Spleen (tissue), 11 donors: ENCODE measurements around the gene FXYD6. TPM values are rescaled to one million over a fixed set of nuclear protein-coding genes. Genes with fewer than 3 reads are reported as not detected.

Experiments used
- DNase-seq: peaks from one replicate; pipeline ENCODE4 v3.0.0-alpha.2; 2020
- H3K27ac ChIP-seq, 8 donors: fragments of 200-600 bp; sonication (generic) in 7 of 8; 1 replicate in 4 of 8; 2 replicates in 4 of 8; pipeline versions ENCODE4 v1.5.0 to v1.8.0; 2016 to 2021; ENCODE audit warnings: inconsistent platforms in 4 of 8, mild to moderate bottlenecking in 4 of 8, moderate library complexity in 1 of 8
- H3K27me3 ChIP-seq, 7 donors: fragments of 200-600 bp; sonication (generic) in 6 of 7; replicated peaks in 1 of 7; 1 replicate in 4 of 7; 2 replicates in 3 of 7; pipeline versions ENCODE4 v1.5.0 to v1.8.0; 2016 to 2021; ENCODE audit warnings: inconsistent platforms in 3 of 7, mild to moderate bottlenecking in 1 of 7
- H3K36me3 ChIP-seq, 6 donors: fragments of 200-600 bp; sonication (generic) in 5 of 6; 1 replicate in 4 of 6; 2 replicates in 2 of 6; pipeline versions ENCODE4 v1.5.0 to v1.8.0; 2016 to 2021; ENCODE audit warnings: inconsistent platforms in 2 of 6
- H3K4me1 ChIP-seq, 6 donors: fragments of 200-600 bp; sonication (generic) in 5 of 6; 1 replicate in 3 of 6; 2 replicates in 3 of 6; pipeline versions ENCODE4 v1.5.0 to v1.8.0; 2016 to 2021; ENCODE audit warnings: inconsistent platforms in 3 of 6
- H3K4me3 ChIP-seq, 8 donors: fragments of 200-600 bp; sonication (generic) in 7 of 8; 1 replicate in 4 of 8; 2 replicates in 4 of 8; pipeline versions ENCODE4 v1.5.0 to v1.8.0; 2016 to 2021; ENCODE audit warnings: inconsistent platforms in 4 of 8, mild to moderate bottlenecking in 4 of 8, moderate library complexity in 2 of 8
- H3K9me3 ChIP-seq, 8 donors: fragments of 200-600 bp; sonication (generic) in 7 of 8; 1 replicate in 4 of 8; 2 replicates in 4 of 8; pipeline versions ENCODE4 v1.5.0 to v1.8.0; 2016 to 2021; ENCODE audit warnings: inconsistent platforms in 4 of 8
- POLR2A ChIP-seq, 3 donors: fragments of 450-650 bp; IDR thresholded peaks; one replicate each; pipeline ENCODE4 v1.5.1; 2017; ENCODE audit warnings: antibody characterized with exemption in 3 of 3, mild to moderate bottlenecking in 1 of 3
- POLR2AphosphoS5 ChIP-seq, 3 donors: sonication (generic); formaldehyde crosslinking; IDR thresholded peaks; one replicate each; pipeline ENCODE4 v1.5.1; 2017; ENCODE audit warnings: antibody characterized with exemption in 3 of 3
- WGBS, 5 donors: extraction: QIAGEN DNeasy Blood & Tissue Kit in 3 of 5; methylation state at CpG; one replicate each; pipeline versions ENCODE4 v1.1.5 to v1.1.7; 2013 to 2018; 5-methylcytosine and 5-hydroxymethylcytosine counted together
- intact Hi-C: fragments of 100-400 bp; cut with DNase I; formaldehyde crosslinking; loops from one replicate; pipeline ENCODE4 v1.15.0; 2023; ENCODE audit warnings: low total_unique reads
- polyA plus RNA-seq, 3 donors: library from polyadenylated mRNA; stranded (reverse); fragments of 200-250 nt; gene quantifications; one replicate each; pipeline ENCODE4 v1.2.1, GENCODE V29; 2013
- total RNA-seq, 7 donors: library from RNA; depleted of rRNA in 3 of 7; stranded (reverse); fragments of >200 nt in 3 of 7; fragmentation: NEBNext Ultra II Directional in 4 of 7; extraction: Animal tissue kit (Norgen Biotek cat#: 25700) in 4 of 7; gene quantifications; one replicate each; pipeline versions ENCODE4 v1.1.0 to v1.2.1, GENCODE V29; 2016 to 2021
- TF ChIP-seq, protein P1 (sequence below), 11 experiments: fragments of 200-600 bp in 7 of 11; fragments of 450-650 bp in 4 of 11; sonication (generic) in 4 of 11; IDR thresholded peaks in 8 of 11; conservative IDR thresholded peaks in 3 of 11; 1 replicate in 7 of 11; 2 replicates in 4 of 11; pipeline versions ENCODE4 v1.4.0 to v1.8.0; 2016 to 2021; ENCODE audit warnings: antibody characterized with exemption in 11 of 11, inconsistent platforms in 4 of 11, mild to moderate bottlenecking in 1 of 11
- donor health status: healthy with polysubstance abuse.
- donor health status: DM: no; HTN: no; CAD: no; lungs with moderate emphysema.
- donor health status: DM: no; HTN: no; CAD: no.
- donor health status: Bipolar disorder and iron deficiency.
- donor health status: healthy.
- donor health status: DM: no; HTN: no; CAD: no.
- donor health status: DM: yes; HTN: yes; CAD: no.

The FXYD6 gene
- total and polyA plus RNA-seq, 10 donors: 40.8 to 230 (median 116) TPM

- Histone ChIP-seq H3K27ac (peak overlapping the region in 2 of 8 donors; percentile 11 to 16), H3K36me3 (peaks cover 0 to 5% (median 0%) of the 10 kb centered on the region in 6 donors), H3K27me3 (peaks cover 0 to 7% (median 0%) of the 10 kb centered on the region in 7 donors), H3K4me3 (no peak overlapping the region), H3K4me1 (peaks cover 6 to 35% (median 20%) of the 10 kb centered on the region in 6 donors), H3K9me3 (no peaks in the 10 kb centered on the region)
- peak; percentile 83 for DNase-seq
- intact Hi-C loops: loop anchor here (5.0 to 10.0 kb wide), 2 partner anchors 138 to 245 kb away; no protein-coding TSS in a partner anchor
- WGBS, 5 donors: 35 to 73% (median 39%) methylated on average over 9 to 22 of the region's 22 CpGs
- no peak for TF ChIP-seq POLR2A (IDR thresholded peaks at IDR 0.05)
- TF ChIP-seq POLR2AphosphoS5 (IDR thresholded peaks at IDR 0.05): peak in 2 of 3 donors; percentile 40 to 54
- TF ChIP-seq, protein P1, sequence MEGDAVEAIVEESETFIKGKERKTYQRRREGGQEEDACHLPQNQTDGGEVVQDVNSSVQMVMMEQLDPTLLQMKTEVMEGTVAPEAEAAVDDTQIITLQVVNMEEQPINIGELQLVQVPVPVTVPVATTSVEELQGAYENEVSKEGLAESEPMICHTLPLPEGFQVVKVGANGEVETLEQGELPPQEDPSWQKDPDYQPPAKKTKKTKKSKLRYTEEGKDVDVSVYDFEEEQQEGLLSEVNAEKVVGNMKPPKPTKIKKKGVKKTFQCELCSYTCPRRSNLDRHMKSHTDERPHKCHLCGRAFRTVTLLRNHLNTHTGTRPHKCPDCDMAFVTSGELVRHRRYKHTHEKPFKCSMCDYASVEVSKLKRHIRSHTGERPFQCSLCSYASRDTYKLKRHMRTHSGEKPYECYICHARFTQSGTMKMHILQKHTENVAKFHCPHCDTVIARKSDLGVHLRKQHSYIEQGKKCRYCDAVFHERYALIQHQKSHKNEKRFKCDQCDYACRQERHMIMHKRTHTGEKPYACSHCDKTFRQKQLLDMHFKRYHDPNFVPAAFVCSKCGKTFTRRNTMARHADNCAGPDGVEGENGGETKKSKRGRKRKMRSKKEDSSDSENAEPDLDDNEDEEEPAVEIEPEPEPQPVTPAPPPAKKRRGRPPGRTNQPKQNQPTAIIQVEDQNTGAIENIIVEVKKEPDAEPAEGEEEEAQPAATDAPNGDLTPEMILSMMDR (IDR thresholded peaks at IDR 0.05 in 8 of 11, conservative IDR thresholded peaks at IDR 0.05 in 3 of 11): peak in 8 of 11 experiments; percentile 31 to 59 (median 44)
These were observed 67.0 kb downstream of the FXYD6 start for GRCh38 chr11:117809236-117810055.

DNA sequence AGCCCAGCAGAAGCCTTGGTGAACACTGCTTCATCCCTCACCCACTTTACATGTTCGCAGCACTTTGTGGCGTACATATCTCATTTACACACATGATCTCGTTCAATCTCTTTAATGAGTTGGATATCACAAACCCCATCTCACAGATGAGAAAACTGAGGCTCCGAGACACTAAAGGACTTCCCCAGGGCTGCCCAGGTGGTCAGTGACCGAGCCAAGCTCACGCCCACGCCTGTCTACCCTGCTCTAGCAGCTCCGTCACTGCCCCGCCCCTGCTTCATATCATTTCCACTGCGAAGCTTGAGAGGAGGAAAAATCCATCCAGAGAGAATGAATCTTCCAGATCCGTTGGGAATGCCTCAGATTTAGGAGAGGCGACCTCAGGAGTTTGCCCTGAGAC, 67.7 kb downstream of the FXYD6 start:
- Histone ChIP-seq H3K27ac (peak overlapping the region in 2 of 8 donors; percentile 11 to 16), H3K4me3 (no peak overlapping the region), H3K4me1 (peaks cover 4 to 30% (median 16%) of the 10 kb centered on the region in 6 donors), H3K36me3 (peaks cover 0 to 5% (median 0%) of the 10 kb centered on the region in 6 donors), H3K9me3 (no peaks in the 10 kb centered on the region), H3K27me3 (peaks cover 0 to 7% (median 0%) of the 10 kb centered on the region in 7 donors)
- intact Hi-C loops: loop anchor here (5.0 to 10.0 kb wide), 2 partner anchors 139 to 246 kb away; no protein-coding TSS in a partner anchor
- 66 to 88% (median 84%) methylated on average over 12 of the region's 12 CpGs for WGBS, 5 donors
- TF ChIP-seq, protein P1 (IDR thresholded peaks at IDR 0.05 in 8 of 11, conservative IDR thresholded peaks at IDR 0.05 in 3 of 11): no peak
- TF ChIP-seq POLR2A (IDR thresholded peaks at IDR 0.05) (no peak), POLR2AphosphoS5 (IDR thresholded peaks at IDR 0.05) (no peak)
- peak; percentile 54 for DNase-seq

DNA sequence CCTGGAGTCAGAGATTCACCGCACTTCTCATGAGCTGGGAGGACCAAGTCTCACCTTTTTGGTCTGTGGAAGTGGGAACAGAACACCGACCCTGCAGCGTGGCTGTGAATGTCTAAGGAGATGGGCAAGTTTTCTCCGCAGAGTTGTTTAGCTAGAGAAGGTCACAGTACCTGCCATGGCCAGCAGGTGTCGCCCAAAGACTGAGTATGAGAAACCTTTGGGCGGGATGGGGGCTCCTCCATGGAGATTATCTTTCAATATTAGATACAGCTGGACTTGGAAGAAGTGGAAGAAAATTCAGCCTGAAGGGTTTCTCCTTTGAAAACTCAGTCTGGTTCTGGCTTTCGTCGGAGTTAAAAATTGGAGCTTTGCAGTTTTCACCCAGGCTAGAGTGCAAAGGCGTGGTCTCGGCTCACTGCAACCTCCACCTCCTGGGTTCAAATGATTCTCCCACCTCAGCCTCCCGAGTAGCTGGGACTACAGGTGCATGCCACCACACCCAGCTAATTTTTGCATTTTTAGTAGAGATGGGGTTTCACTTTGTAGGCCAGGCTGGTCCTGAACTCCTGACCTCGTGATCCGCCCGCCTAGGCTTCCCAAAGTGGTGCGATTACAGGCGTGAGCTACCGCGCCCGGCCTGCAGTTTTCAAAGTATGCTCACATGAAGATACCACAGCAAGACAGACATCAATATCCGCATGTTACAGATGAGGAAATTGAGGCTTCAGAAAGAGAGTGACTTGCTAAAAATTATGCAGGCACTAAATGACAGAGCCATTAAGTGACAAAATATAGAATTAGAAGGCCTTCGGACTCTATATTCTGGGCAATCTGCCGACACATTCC, 68.8 kb downstream of the FXYD6 start:
- WGBS, 5 donors: 53 to 63% (median 58%) methylated on average over 20 to 22 of the region's 22 CpGs
- intact Hi-C loops: loop anchor here (5.0 to 10.0 kb wide), 2 partner anchors 140 to 247 kb away; no protein-coding TSS in a partner anchor
- H3K4me3 ChIP-seq: no peak overlapping the region
- H3K27ac ChIP-seq: no peak overlapping the region
- peaks cover 0 to 7% (median 0%) of the 10 kb centered on the region in 7 donors for H3K27me3 ChIP-seq
- H3K36me3 ChIP-seq: peaks cover 0 to 5% (median 0%) of the 10 kb centered on the region in 6 donors
- no peaks in the 10 kb centered on the region for H3K9me3 ChIP-seq
- H3K4me1 ChIP-seq: peaks cover 4 to 30% (median 16%) of the 10 kb centered on the region in 6 donors
- DNase-seq: peak; percentile 91
- TF ChIP-seq, protein P1 (IDR thresholded peaks at IDR 0.05 in 8 of 11, conservative IDR thresholded peaks at IDR 0.05 in 3 of 11): peak; percentile 86 to 93 (median 91)
- no peak for TF ChIP-seq POLR2AphosphoS5 (IDR thresholded peaks at IDR 0.05)
